HepG2 (cell line): ENCODE results near the gene FNDC3A. TPM values are rescaled to one million over a fixed set of nuclear protein-coding genes. Genes with fewer than 3 reads are reported as not detected.

ENCODE experiments used
- ATAC-seq: fragments of 200-7000 bp; cut with Tn5 transposase; 3 replicates; pipeline ENCODE4 v1.9.1; 2020; ENCODE audit warnings: mild to moderate bottlenecking, moderate library complexity
- BruUV-seq: library from RNA; stranded (reverse); fragments of 400-500 nt; replicated peaks from 2 replicates; lab custom pipeline; 2021; lab: Mats Ljungman, UMichigan
- CTCF ChIA-PET: fragments of 300-600 bp; formaldehyde crosslinking; extraction: SDS; loops from one replicate; lab custom pipeline; 2021; ENCODE audit warnings: low total read pairs, inconsistent platforms, low intra/inter-chr PET ratio; lab: Yijun Ruan, JAX
- POLR2A ChIA-PET: fragments of 350-600 bp; sonication (Branson Sonifier 250); formaldehyde crosslinking; loops from one replicate; lab custom pipeline; 2020; ENCODE audit warnings: antibody characterized with exemption, inconsistent platforms; lab: Yijun Ruan, JAX
- DNase-seq: peaks from one replicate; pipeline ENCODE4 v3.0.0-alpha.2; 2015; ENCODE audit warnings: low spot score
- FAIRE-seq: peaks from 3 replicates; lab custom pipeline; 2011; peaks lifted over from hg19 to GRCh38; lab: Jason Lieb, UNC
- H2AFZ ChIP-seq: one replicate; pipeline ENCODE4 v1.6.1; 2011; ENCODE audit warnings: low read length, inconsistent platforms
- H3K27ac ChIP-seq: fragments of 300-600 bp; 3 replicates; pipeline ENCODE4 v1.8.0; 2011; ENCODE audit warnings: mixed run types, mild to moderate bottlenecking, mixed read lengths, low read length, inconsistent platforms; ENCODE audit not compliant: insufficient read depth; ENCODE audit errors: extremely low read length
- H3K27me3 ChIP-seq, 2 experiments: fragments of 200-600 bp in 1 of 2; 2 replicates in 1 of 2; 3 replicates in 1 of 2; pipeline versions ENCODE4 v1.6.0 to v1.8.0; 2011; ENCODE audit warnings: low read length in 2 of 2, mild to moderate bottlenecking in 2 of 2, moderate library complexity in 2 of 2, inconsistent platforms in 1 of 2; ENCODE audit not compliant: insufficient read depth in 2 of 2, control insufficient read depth in 1 of 2
- H3K36me3 ChIP-seq, 2 experiments: fragments of 200-600 bp in 1 of 2; replicated peaks in 1 of 2; 2 replicates in 1 of 2; 3 replicates in 1 of 2; pipeline versions ENCODE4 v1.5.1 to v1.8.0; 2011; ENCODE audit warnings: low read length in 2 of 2, inconsistent platforms in 1 of 2; ENCODE audit not compliant: insufficient read depth in 2 of 2, control insufficient read depth in 1 of 2
- H3K4me1 ChIP-seq: 2 replicates; pipeline ENCODE4 v1.5.1; 2012; ENCODE audit warnings: low read length, inconsistent platforms; ENCODE audit not compliant: insufficient read depth
- H3K4me2 ChIP-seq: 2 replicates; pipeline ENCODE4 v1.6.0; 2011; ENCODE audit warnings: low read depth, low read length, inconsistent platforms
- H3K4me3 ChIP-seq, 3 experiments: fragments of 200-600 bp in 1 of 3; sonication (generic), shearing (Covaris generic) in 1 of 3; replicated peaks in 1 of 3; 2 replicates each; pipeline ENCODE4 v1.5.1; 2011 to 2016; ENCODE audit warnings: low read length in 3 of 3, inconsistent platforms in 2 of 3, low read depth in 2 of 3, mild to moderate bottlenecking in 2 of 3, control low read depth in 1 of 3, mixed read lengths in 1 of 3; ENCODE audit not compliant: insufficient read depth in 1 of 3
- H3K79me2 ChIP-seq: one replicate; pipeline ENCODE4 v1.6.1; 2011; ENCODE audit warnings: low read length, inconsistent platforms; ENCODE audit not compliant: insufficient read depth
- H3K9ac ChIP-seq: 2 replicates; pipeline ENCODE4 v1.6.0; 2011; ENCODE audit warnings: mild to moderate bottlenecking, low read depth, low read length, inconsistent platforms; ENCODE audit not compliant: insufficient read depth
- H3K9me3 ChIP-seq: 2 replicates; pipeline ENCODE4 v1.5.1; 2012; ENCODE audit warnings: mild to moderate bottlenecking, low read length
- H4K20me1 ChIP-seq: 2 replicates; pipeline ENCODE4 v1.6.0; 2011; ENCODE audit warnings: inconsistent platforms, mild to moderate bottlenecking, low read length, moderate library complexity; ENCODE audit not compliant: insufficient read depth
- CHD4 ChIP-seq: fragments of 200-600 bp; sonication (generic); IDR thresholded peaks from 2 replicates; pipeline ENCODE4 v1.7.0; 2017; ENCODE audit warnings: mild to moderate bottlenecking, low read length, borderline replicate concordance
- ESRRA ChIP-seq: sonication (generic); formaldehyde crosslinking; IDR thresholded peaks from 2 replicates; pipeline ENCODE4 v1.5.1; 2020; ENCODE audit warnings: mild to moderate bottlenecking, low read depth, missing genetic modification reagents
- HCFC1 ChIP-seq: fragments of 150-350 bp; IDR thresholded peaks from 2 replicates; pipeline ENCODE4 v1.6.1; 2014; ENCODE audit warnings: low read depth, low read length
- RCOR2 ChIP-seq: IDR thresholded peaks from 2 replicates; pipeline ENCODE4 v1.6.1; 2016; ENCODE audit warnings: missing biosample characterization, missing genetic modification reagents
- ZNF446 ChIP-seq: sonication (generic); formaldehyde crosslinking; IDR thresholded peaks from 2 replicates; pipeline ENCODE4 v1.5.0; 2020; ENCODE audit warnings: mild to moderate bottlenecking, missing genetic modification reagents
- WGBS: methylation state at CpG from one replicate; pipeline ENCODE4 v1.1.6; 2017; ENCODE audit warnings: low lambda C conversion rate; 5-methylcytosine and 5-hydroxymethylcytosine counted together
- in situ Hi-C: cut with HindIII; loops from 2 replicates; pipeline ENCODE4 v1.10.0; 2017; ENCODE audit warnings: low pct_unique_long_range_greater_than_20kb; ENCODE audit not compliant: extremely low pct_ligation_motif_present
- intact Hi-C: fragments of 100-400 bp; cut with micrococcal nuclease; formaldehyde crosslinking; loops from one replicate; pipeline ENCODE4 v1.10.0; 2022; ENCODE audit not compliant: unreplicated experiment
- polyA plus RNA-seq, 8 experiments: library from polyadenylated mRNA; depleted of rRNA in 3 of 8; stranded (reverse) in 7 of 8; unstranded in 1 of 8; fragments of >200 nt; fragmentation: Illumina TruSeq in 4 of 8; extraction: Trizol in 4 of 8; gene quantifications; 2 replicates each; pipeline versions ENCODE4 v1.2.1 to v1.2.3, GENCODE V29; 2011 to 2016; ENCODE audit warnings: low read depth in 4 of 8, missing spikeins in 1 of 8, mixed read lengths in 1 of 8; ENCODE audit not compliant: insufficient read depth in 1 of 8
- total RNA-seq, 5 experiments: library from RNA; depleted of rRNA; stranded (reverse); fragments of >200 nt; fragmentation: Illumina TruSeq; extraction: Trizol; gene quantifications; 2 replicates each; pipeline ENCODE4 v1.2.3, GENCODE V29; 2016; ENCODE audit warnings: low read depth in 1 of 5
- TF ChIP-seq, protein P1 (sequence below): sonication (generic); formaldehyde crosslinking; IDR thresholded peaks from 2 replicates; pipeline ENCODE4 v1.4.0; 2020; ENCODE audit warnings: missing genetic modification reagents, borderline replicate concordance
- TF ChIP-seq, protein P2 (sequence below): sonication (generic); formaldehyde crosslinking; IDR thresholded peaks from 2 replicates; pipeline ENCODE4 v1.4.0; 2020; ENCODE audit warnings: mild to moderate bottlenecking, low read depth, missing genetic modification reagents
- TF ChIP-seq, protein P3 (sequence below): sonication (generic); formaldehyde crosslinking; IDR thresholded peaks from 2 replicates; pipeline ENCODE4 v1.8.1; 2023; ENCODE audit warnings: mild to moderate bottlenecking, missing genetic modification reagents, borderline replicate concordance

Gene FNDC3A
- total and polyA plus RNA-seq, 2 of the 13 experiments (the other 11 are each of a cell fraction or from before 2014, with no cell fraction given): 36.7 to 39.3 TPM

DNA sequence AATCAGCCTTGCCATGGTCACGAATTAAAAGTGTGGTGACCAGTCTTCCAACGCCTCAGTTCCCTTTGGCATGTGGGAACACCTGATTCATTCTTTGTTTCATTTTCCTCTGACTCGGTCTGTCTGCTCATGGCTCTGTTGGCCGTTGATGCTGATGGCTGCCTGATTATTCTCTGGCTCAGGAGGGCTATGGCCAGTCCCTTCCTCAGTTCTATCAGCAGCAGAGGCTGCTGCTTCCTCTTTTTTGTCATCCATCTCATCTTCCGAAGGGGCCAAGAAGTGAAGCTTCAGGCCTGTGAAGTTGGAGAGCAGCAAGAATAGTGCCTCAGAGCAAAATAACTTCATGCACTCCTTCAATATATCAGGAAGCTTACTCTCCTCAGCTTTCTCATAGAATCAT lies 235.0 kb downstream of the FNDC3A start (continued):
- TF ChIP-seq, protein P1, sequence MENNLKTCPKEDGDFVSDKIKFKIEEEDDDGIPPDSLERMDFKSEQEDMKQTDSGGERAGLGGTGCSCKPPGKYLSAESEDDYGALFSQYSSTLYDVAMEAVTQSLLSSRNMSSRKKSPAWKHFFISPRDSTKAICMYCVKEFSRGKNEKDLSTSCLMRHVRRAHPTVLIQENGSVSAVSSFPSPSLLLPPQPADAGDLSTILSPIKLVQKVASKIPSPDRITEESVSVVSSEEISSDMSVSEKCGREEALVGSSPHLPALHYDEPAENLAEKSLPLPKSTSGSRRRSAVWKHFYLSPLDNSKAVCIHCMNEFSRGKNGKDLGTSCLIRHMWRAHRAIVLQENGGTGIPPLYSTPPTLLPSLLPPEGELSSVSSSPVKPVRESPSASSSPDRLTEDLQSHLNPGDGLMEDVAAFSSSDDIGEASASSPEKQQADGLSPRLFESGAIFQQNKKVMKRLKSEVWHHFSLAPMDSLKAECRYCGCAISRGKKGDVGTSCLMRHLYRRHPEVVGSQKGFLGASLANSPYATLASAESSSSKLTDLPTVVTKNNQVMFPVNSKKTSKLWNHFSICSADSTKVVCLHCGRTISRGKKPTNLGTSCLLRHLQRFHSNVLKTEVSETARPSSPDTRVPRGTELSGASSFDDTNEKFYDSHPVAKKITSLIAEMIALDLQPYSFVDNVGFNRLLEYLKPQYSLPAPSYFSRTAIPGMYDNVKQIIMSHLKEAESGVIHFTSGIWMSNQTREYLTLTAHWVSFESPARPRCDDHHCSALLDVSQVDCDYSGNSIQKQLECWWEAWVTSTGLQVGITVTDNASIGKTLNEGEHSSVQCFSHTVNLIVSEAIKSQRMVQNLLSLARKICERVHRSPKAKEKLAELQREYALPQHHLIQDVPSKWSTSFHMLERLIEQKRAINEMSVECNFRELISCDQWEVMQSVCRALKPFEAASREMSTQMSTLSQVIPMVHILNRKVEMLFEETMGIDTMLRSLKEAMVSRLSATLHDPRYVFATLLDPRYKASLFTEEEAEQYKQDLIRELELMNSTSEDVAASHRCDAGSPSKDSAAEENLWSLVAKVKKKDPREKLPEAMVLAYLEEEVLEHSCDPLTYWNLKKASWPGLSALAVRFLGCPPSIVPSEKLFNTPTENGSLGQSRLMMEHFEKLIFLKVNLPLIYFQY (CRISPR knock-in tag): no peak

DNA sequence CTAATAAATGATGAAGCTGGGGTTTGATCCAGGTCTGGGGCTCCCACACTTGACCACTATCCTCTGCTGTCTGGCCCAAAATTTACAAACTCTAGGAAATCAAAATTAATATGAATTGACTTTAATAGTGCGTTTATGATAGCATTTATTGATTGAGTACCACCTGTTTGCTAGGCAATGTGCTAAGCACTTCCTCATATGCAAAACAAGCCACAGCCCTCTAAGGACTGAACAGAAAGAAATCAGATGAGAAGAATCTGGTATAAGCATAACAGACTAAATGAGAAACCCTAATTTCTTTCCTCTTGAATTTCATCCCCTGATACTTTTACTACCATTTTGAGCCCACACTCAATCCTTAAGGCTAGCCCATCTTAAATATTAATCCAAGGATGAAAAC lies 237.8 kb downstream of the FNDC3A start:
- ChIA-PET CTCF (no interaction called here), POLR2A (interaction anchor here (2.2 kb wide), 1 partner anchor 34 kb away, joined by 22 read pairs; the partner anchor contains the start of gene CDADC1)
- no TSS peak for BruUV-seq
- Histone ChIP-seq H3K79me2 (no peaks in the 10 kb centered on the region), H2AFZ (no peak overlapping the region), H3K9ac (no peak overlapping the region), H3K4me2 (no peak overlapping the region), H3K27me3 (no peaks in the 10 kb centered on the region), H3K9me3 (no peaks in the 10 kb centered on the region), H3K27ac (no peak overlapping the region), H4K20me1 (no peaks in the 10 kb centered on the region), H3K36me3 (no peaks in the 10 kb centered on the region), H3K4me3 (no peak overlapping the region), H3K4me1 (peaks cover 23% of the 10 kb centered on the region)
- TF ChIP-seq, protein P2, sequence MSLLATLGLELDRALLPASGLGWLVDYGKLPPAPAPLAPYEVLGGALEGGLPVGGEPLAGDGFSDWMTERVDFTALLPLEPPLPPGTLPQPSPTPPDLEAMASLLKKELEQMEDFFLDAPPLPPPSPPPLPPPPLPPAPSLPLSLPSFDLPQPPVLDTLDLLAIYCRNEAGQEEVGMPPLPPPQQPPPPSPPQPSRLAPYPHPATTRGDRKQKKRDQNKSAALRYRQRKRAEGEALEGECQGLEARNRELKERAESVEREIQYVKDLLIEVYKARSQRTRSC (CRISPR knock-in tag): no peak
- TF ChIP-seq ESRRA (CRISPR knock-in tag) (no peak), ZNF446 (CRISPR knock-in tag) (no peak), CHD4 (no peak), HCFC1 (no peak), RCOR2 (no peak)
- TF ChIP-seq, protein P3, sequence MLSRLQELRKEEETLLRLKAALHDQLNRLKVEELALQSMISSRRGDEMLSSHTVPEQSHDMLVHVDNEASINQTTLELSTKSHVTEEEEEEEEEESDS (CRISPR knock-in tag): no peak
- DNase-seq (no peak), FAIRE-seq (no peak), ATAC-seq (no peak)
- 96% methylated on average over 1 of the region's 1 CpG for WGBS
- intact Hi-C loops: no loop called here
- in situ Hi-C loops: no loop called here
